Osteocyte (in vitro differentiated cells): ENCODE data around the gene ZNF358. TPM values are rescaled to one million over a fixed set of nuclear protein-coding genes. Genes with fewer than 3 reads are reported as not detected.

Experiments
- DNase-seq: peaks from one replicate; pipeline ENCODE4 v3.0.0; 2021; ENCODE audit warnings: mixed read lengths; ENCODE audit not compliant: unreplicated experiment; ENCODE audit errors: extremely low spot score
- H3K27ac Mint-ChIP-seq: one replicate; pipeline ENCODE4 v1.8.0; 2021; ENCODE audit warnings: mild to moderate bottlenecking, mixed read lengths; ENCODE audit not compliant: unreplicated experiment
- H3K27me3 Mint-ChIP-seq: one replicate; pipeline ENCODE4 v1.8.0; 2021; ENCODE audit warnings: mixed read lengths; ENCODE audit not compliant: unreplicated experiment
- H3K36me3 Mint-ChIP-seq: one replicate; pipeline ENCODE4 v1.8.0; 2021; ENCODE audit warnings: mixed read lengths; ENCODE audit not compliant: unreplicated experiment
- H3K4me1 Mint-ChIP-seq: one replicate; pipeline ENCODE4 v1.8.0; 2021; ENCODE audit warnings: mixed read lengths; ENCODE audit not compliant: unreplicated experiment
- H3K4me3 Mint-ChIP-seq: one replicate; pipeline ENCODE4 v1.8.0; 2021; ENCODE audit warnings: mild to moderate bottlenecking, moderate library complexity, mixed read lengths; ENCODE audit not compliant: unreplicated experiment
- H3K9me3 Mint-ChIP-seq: one replicate; pipeline ENCODE4 v1.8.0; 2021; ENCODE audit warnings: mixed read lengths; ENCODE audit not compliant: unreplicated experiment
- total RNA-seq: library from RNA; stranded (reverse); gene quantifications from 2 replicates; pipeline ENCODE4 v1.2.1, GENCODE V29; 2021
- TF ChIP-seq, protein P1 (sequence below): fragments of 200-600 bp; sonication (generic); IDR thresholded peaks from 2 replicates; pipeline ENCODE4 v1.5.0; 2021; ENCODE audit warnings: antibody characterized with exemption, mild to moderate bottlenecking, moderate library complexity

ZNF358 gene
- total RNA-seq, 1 donor from 2014 or later, result 93.5 TPM

DNA sequence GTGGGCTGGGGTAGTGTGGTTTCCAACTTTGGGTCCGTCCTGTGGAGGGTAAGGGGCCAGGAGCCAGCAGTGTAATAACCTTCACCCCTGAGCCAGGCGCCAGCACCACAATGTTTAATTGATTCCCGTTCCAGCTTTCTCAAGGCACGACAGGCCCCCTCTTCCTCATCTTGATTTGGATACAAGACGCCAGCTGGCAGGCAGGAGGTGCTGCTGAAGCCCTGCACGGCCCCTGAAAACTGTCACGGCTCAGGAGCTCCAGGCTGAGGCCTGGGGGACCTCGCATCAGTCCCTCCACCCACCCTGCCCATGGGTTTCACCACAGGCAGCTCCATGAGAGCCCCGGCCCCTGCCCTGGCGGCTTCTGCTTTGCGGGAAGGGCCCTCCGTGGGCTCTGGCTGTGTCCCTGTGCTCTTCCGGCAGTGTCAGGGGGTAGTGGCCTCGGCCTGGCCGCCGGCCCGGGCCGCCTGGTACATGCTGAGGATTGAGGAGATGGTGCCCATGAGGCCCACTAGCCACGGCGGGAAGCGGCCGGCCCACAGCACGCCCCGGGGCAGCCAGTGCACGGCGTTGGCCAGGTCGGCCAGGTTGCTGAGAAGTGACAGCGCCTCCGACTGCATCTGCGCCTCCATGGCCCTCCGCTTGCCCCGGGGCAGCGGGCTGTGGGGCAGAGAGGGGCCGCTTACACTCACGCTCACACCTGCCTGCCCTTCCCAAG lies 39.0 kb upstream of the ZNF358 start:
- H3K4me3 Mint-ChIP-seq, result no peak overlapping the region
- TF ChIP-seq, protein P1, sequence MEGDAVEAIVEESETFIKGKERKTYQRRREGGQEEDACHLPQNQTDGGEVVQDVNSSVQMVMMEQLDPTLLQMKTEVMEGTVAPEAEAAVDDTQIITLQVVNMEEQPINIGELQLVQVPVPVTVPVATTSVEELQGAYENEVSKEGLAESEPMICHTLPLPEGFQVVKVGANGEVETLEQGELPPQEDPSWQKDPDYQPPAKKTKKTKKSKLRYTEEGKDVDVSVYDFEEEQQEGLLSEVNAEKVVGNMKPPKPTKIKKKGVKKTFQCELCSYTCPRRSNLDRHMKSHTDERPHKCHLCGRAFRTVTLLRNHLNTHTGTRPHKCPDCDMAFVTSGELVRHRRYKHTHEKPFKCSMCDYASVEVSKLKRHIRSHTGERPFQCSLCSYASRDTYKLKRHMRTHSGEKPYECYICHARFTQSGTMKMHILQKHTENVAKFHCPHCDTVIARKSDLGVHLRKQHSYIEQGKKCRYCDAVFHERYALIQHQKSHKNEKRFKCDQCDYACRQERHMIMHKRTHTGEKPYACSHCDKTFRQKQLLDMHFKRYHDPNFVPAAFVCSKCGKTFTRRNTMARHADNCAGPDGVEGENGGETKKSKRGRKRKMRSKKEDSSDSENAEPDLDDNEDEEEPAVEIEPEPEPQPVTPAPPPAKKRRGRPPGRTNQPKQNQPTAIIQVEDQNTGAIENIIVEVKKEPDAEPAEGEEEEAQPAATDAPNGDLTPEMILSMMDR, result no peak
- H3K27ac Mint-ChIP-seq, result no peak overlapping the region
- H3K4me1 Mint-ChIP-seq, result peaks cover 19% of the 10 kb centered on the region
- peaks cover under 1% of the 10 kb centered on the region for H3K36me3 Mint-ChIP-seq
- no peaks in the 10 kb centered on the region for H3K9me3 Mint-ChIP-seq
- no peak for DNase-seq
- H3K27me3 Mint-ChIP-seq, result no peaks in the 10 kb centered on the region

DNA sequence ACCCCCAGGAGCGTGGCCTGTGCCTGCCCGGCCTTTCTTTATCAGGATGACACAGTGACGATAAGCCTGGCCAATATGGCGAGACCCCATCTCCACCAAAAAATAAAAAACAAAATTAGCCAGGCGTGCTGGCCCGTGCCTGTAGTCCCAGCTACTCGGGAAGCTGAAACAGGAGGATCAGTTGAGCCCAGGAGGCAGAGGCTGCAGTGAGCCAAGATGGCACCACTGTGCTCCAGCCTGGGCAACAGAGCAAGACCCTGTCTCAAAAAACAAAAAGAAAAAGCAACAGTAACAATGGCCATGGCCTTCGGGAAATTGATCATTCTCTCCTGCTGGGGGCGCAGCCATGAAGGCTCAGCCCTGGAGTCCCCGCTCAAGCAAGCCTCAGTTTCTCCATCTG lies 38.1 kb upstream of the ZNF358 start:
- H3K4me1 Mint-ChIP-seq, result peaks cover 21% of the 10 kb centered on the region
- TF ChIP-seq, protein P1, result no peak
- H3K27ac Mint-ChIP-seq, result no peak overlapping the region
- DNase-seq, result no peak
- H3K9me3 Mint-ChIP-seq, result no peaks in the 10 kb centered on the region
- no peak overlapping the region for H3K4me3 Mint-ChIP-seq
- H3K36me3 Mint-ChIP-seq, result no peaks in the 10 kb centered on the region
- no peaks in the 10 kb centered on the region for H3K27me3 Mint-ChIP-seq

DNA sequence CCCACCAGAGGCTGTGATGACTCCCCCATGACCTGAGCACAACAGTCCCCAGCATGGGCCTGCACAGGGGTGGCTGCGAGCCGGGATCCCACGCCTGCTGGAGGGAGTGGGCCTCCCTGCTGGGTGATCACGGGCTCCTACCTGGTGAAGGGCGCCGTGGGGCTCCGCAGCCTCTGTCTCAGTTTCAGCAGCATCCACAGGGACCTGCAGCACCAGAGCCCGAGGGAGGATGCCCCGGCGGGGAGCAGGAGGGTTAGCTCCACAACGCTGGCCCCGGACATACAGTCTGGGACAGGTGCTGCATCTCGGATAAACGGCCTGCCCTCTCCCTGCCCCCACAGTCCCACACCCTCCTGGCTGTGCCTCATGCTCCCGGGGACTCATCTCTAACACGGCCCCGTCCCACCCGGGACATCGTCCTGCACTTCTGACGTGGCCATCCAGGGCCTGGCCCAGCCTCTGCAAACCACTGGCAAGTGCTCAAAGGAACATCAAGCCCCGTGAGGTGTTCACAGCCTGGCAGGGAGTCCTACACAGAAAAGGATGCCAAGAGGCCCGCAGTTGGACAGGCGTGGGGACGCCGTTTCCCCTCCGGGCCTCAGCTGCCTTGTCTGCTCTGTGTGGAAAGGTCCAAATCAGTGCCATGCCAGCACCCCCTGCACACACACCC lies 37.6 kb upstream of the ZNF358 start:
- Mint-ChIP-seq H3K4me1 (peaks cover 25% of the 10 kb centered on the region), H3K36me3 (no peaks in the 10 kb centered on the region), H3K27ac (no peak overlapping the region), H3K4me3 (no peak overlapping the region), H3K9me3 (no peaks in the 10 kb centered on the region), H3K27me3 (no peaks in the 10 kb centered on the region)
- DNase-seq, result no peak
- TF ChIP-seq, protein P1, result no peak

DNA sequence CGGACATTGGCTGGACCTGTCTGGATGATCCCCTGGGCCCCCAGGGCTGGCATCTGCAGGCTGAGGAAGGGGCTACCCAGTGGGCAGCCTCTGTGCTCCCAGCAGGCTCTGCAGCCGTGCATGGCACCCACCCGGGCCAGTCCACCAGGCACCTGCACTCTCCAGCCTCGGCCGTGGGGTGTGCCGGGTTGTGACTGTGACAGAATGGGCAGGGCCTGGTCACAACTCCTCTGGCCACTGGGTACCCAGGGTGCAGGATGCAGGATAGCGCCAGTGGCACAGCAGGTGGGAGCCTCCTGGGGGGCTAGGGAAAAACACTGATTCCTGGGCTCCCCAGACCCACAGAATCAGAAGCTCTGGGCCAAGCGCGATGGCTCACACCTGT lies 37.1 kb upstream of the ZNF358 start:
- Mint-ChIP-seq H3K4me3 (no peak overlapping the region), H3K36me3 (no peaks in the 10 kb centered on the region), H3K9me3 (no peaks in the 10 kb centered on the region), H3K27ac (no peak overlapping the region), H3K27me3 (no peaks in the 10 kb centered on the region), H3K4me1 (peaks cover 27% of the 10 kb centered on the region)
- no peak for DNase-seq
- TF ChIP-seq, protein P1, result no peak

DNA sequence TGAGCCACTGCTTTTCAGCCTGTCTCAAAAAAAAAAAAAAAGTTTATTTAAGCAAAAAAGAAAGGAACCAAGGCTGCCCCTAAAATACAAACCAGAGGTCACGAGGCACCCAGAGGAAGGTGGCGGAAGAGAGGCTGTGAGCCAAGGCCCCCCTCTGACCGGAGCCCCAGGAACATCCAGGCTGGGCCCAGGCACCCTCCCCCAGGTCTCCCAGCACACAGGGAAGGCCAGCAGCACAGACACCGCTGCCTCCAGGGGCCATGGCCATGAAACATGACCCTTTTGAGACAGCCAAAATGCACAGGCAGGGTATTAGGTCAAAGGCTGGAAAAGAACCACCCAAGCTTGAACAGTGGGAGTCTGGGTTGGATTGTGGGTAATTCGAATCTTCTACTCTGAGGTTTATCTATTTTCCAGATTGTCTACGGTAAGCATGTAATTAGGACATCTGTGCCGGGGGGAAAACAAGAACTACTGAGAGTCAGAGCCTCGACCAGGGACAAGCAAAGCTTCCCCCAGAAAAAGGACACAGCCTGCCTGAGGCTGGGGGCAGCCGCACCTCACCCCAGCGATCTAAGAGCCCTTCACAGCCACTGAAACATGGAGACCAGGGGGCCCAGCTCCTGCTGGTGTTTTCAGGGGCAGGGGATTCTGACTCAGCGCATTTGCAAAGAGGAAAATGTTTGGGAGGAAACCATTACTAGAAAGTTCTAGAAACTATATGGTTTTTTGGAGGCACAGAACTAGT lies 35.5 kb upstream of the ZNF358 start:
- TF ChIP-seq, protein P1, result no peak
- no peak for DNase-seq
- no peaks in the 10 kb centered on the region for H3K9me3 Mint-ChIP-seq
- peaks cover 27% of the 10 kb centered on the region for H3K4me1 Mint-ChIP-seq
- no peaks in the 10 kb centered on the region for H3K27me3 Mint-ChIP-seq
- no peak overlapping the region for H3K4me3 Mint-ChIP-seq
- no peaks in the 10 kb centered on the region for H3K36me3 Mint-ChIP-seq
- peak overlapping the region; percentile 62 for H3K27ac Mint-ChIP-seq
